ENCODE results near the gene MAEA.
"Not testable (repeated sequence)": the region's sequence is repeated elsewhere in the genome, so short reads cannot be mapped to it uniquely, and the experiment has no call there.

Gene MAEA

GRCh38 chr4:1285151-1285789 lies 4.4 kb upstream of the MAEA start:
- no peak for DNase-seq

- DNase-seq = no peak
These were observed 3.7 kb upstream of the MAEA start for GRCh38 chr4:1285790-1286553.

GRCh38 chr4:1288786-1289185 lies 905 bp upstream of the MAEA start:
- no peak for DNase-seq

- no peak for DNase-seq
These were observed 680 bp downstream of the MAEA start for GRCh38 chr4:1290165-1290977.

GRCh38 chr4:1291091-1291490 lies 1.4 kb downstream of the MAEA start:
- DNase-seq = no peak

GRCh38 chr4:1291996-1292702 lies 2.5 kb downstream of the MAEA start:
- DNase-seq = no peak

GRCh38 chr4:1292703-1293011 lies 3.0 kb downstream of the MAEA start:
- not testable (repeated sequence) for DNase-seq

- no peak for DNase-seq
These were observed 3.8 kb downstream of the MAEA start for GRCh38 chr4:1293531-1293941.

- DNase-seq = no peak
These were observed 4.3 kb downstream of the MAEA start for GRCh38 chr4:1293991-1294390.

GRCh38 chr4:1294424-1294823 lies 4.7 kb downstream of the MAEA start:
- no peak for DNase-seq

GRCh38 chr4:1294891-1295290 lies 5.2 kb downstream of the MAEA start:
- no peak for DNase-seq

GRCh38 chr4:1295405-1296055 lies 5.8 kb downstream of the MAEA start:
- no peak for DNase-seq

GRCh38 chr4:1296324-1297022 lies 6.8 kb downstream of the MAEA start:
- no peak for DNase-seq

- DNase-seq = no peak
These were observed 7.3 kb downstream of the MAEA start for GRCh38 chr4:1297023-1297395.

GRCh38 chr4:1297456-1298325 lies 8.0 kb downstream of the MAEA start:
- DNase-seq = no peak

- no peak for DNase-seq
These were observed 8.8 kb downstream of the MAEA start for GRCh38 chr4:1298461-1298860.

GRCh38 chr4:1299301-1299860 lies 9.7 kb downstream of the MAEA start:
- DNase-seq = no peak

GRCh38 chr4:1300466-1301455 lies 11.1 kb downstream of the MAEA start:
- DNase-seq = peak; percentile 86

- DNase-seq = no peak
These were observed 12.5 kb downstream of the MAEA start for GRCh38 chr4:1302159-1302558.
